Astrocyte of the spinal cord (primary cell): Measurements from ENCODE around the gene DHRS12.

Experiments
- DNase-seq: peaks from one replicate; pipeline ENCODE4 v3.0.0; 2011; ENCODE audit warnings: low read depth, low spot score
- H3K4me3 ChIP-seq: 2 replicates; pipeline ENCODE4 v1.5.1; 2011; ENCODE audit warnings: low read depth, mild to moderate bottlenecking, low read length, moderate library complexity
- CTCF ChIP-seq: IDR thresholded peaks from 2 replicates; pipeline ENCODE4 v1.5.1; 2012; ENCODE audit warnings: low read depth, mild to moderate bottlenecking, low read length, inconsistent platforms
- in situ Hi-C: cut with HindIII; loops from 2 replicates; pipeline ENCODE4 v1.10.0; 2017; ENCODE audit warnings: low sequenced_read_pairs

Gene DHRS12

GRCh38 chr13:51823359-51823758 is 19.4 kb upstream of the DHRS12 start:
- no peak overlapping the region for H3K4me3 ChIP-seq
- in situ Hi-C loops, result no loop called here
- no peak for DNase-seq
- no peak for TF ChIP-seq CTCF

- TF ChIP-seq CTCF, result no peak
- no peak for DNase-seq
- in situ Hi-C loops, result no loop called here
- no peak overlapping the region for H3K4me3 ChIP-seq
These were observed 18.3 kb upstream of the DHRS12 start for GRCh38 chr13:51822106-51822815.

- no peak for TF ChIP-seq CTCF
- in situ Hi-C loops, result no loop called here
- no peak for DNase-seq
These were observed 17.6 kb upstream of the DHRS12 start for GRCh38 chr13:51821606-51822005.

GRCh38 chr13:51820016-51820597 is 16.1 kb upstream of the DHRS12 start:
- no peak for DNase-seq
- TF ChIP-seq CTCF, result no peak

More at GRCh38 chr13:51821606-51822005, 17.6 kb upstream of the DHRS12 start:
- no peak overlapping the region for H3K4me3 ChIP-seq

GRCh38 chr13:51819544-51819943 is 15.6 kb upstream of the DHRS12 start:
- in situ Hi-C loops, result no loop called here
- TF ChIP-seq CTCF, result no peak
- no peak for DNase-seq
- no peak overlapping the region for H3K4me3 ChIP-seq

More at GRCh38 chr13:51820016-51820597, 16.1 kb upstream of the DHRS12 start:
- no peak overlapping the region for H3K4me3 ChIP-seq
- in situ Hi-C loops, result no loop called here

GRCh38 chr13:51818781-51819511 is 15.0 kb upstream of the DHRS12 start:
- no peak overlapping the region for H3K4me3 ChIP-seq
- in situ Hi-C loops, result no loop called here
- DNase-seq, result no peak
- no peak for TF ChIP-seq CTCF
